GM18498 (cell line): Measurements from ENCODE around the gene RAX2.

Source experiments
- ATAC-seq: cut with Tn5 transposase; IDR thresholded peaks from one replicate; pipeline ENCODE4 v1.9.1; 2021; ENCODE audit warnings: mild to moderate bottlenecking, moderate library complexity; ENCODE audit not compliant: unreplicated experiment

RAX2 gene

DNA sequence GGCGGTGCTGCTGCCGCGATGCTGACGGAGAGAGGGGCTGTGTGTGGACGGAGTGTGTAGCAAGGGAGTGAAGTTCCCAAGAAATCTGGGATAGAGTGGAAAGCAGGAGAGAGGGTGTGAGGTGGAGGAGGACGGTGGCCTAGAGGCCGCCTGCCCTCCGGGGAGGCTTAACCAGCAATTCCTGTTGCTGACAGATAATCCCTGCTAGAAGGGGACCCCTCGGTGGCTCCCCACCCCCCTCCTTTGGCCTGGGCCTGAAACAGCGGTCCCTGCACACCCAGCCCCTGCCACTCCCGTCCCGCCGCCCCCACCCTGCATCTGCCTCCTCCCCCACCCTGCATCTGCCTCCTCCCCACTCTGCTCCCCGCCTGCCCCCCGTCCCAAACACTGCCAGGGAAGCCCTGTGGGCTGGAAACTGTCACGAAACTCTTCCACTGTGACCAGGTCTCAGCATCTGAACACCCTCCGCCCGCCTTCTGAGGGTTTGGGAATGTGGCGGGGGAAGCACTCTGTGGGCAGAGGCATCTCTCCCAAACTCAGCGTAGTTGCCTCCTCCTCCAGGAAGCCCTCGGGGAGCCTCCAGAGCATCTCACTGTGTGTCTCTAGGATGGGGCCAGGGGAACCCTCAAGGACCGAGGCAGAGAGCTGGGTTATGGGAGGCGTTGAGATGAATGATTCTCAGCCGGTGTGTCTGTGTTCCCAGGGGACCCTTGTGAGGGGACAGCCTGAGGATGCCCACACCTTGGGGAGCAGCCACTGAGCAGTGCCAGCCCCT is 31.3 kb upstream of the RAX2 start:
- ATAC-seq = no peak

- no peak for ATAC-seq
These were observed 29.5 kb upstream of the RAX2 start for GRCh38 chr19:3801412-3802096.

GRCh38 chr19:3800996-3801395 is 29.0 kb upstream of the RAX2 start:
- no peak for ATAC-seq

DNA sequence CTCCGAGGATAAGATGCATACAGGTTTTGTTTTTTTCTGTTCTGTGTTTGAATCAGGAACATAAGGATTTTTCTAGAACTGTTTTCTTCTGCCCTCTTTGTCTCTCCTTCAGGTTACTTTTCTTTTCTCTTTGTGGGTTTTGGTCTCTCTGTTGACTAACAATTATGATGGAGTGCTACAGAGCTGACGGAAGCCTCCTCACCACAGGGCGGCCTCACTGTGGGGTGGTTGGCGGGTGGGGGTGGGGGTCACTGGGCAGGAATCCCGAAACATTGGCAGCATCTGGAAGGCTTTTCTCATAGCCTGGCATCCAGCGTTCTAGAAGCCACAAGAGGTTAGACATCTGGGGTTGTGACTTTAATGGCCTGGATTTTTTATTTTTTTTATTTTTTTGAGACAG is 26.1 kb upstream of the RAX2 start:
- ATAC-seq = no peak

GRCh38 chr19:3796358-3796757 is 24.3 kb upstream of the RAX2 start:
- no peak for ATAC-seq

- no peak for ATAC-seq
These were observed 21.8 kb upstream of the RAX2 start for GRCh38 chr19:3793799-3794198.

DNA sequence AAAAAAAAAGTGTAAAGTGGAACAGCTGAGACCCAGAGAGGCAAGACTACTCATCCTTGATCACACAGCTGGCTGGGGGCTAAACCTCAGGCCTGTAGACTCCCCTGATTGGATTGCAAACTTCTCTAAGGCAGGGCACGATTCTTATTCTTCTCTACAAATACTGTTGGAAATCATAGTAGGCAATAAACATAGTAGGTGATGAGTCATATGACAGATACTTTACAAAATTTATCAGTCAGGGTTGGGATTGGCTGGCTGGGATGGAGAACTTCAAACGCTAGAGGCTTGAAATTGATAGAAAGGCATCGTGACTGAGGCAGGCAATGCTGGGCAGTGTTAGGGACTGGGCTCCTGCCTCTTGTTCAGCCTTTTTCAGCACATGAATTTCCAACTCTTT is 20.1 kb upstream of the RAX2 start:
- ATAC-seq = no peak

DNA sequence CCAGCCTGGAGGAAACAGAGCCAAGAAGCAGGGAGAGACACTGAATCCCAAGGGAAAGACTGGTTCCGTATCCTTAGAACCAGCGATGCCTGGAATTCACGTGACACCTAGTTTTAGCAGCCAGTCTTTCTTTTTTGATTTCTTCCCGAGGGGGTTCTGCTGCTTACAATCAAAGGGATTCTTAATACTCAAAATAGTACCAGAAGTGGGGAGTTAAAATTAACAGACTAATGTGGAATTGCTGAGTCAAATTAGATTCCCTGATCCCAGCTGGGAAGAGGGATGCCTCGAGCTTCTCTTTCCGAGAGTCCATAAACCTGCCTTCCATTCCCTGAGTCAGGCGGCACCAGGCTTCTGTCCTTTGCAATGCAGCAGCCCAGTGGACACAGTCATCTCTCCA is 18.9 kb upstream of the RAX2 start:
- ATAC-seq = no peak

DNA sequence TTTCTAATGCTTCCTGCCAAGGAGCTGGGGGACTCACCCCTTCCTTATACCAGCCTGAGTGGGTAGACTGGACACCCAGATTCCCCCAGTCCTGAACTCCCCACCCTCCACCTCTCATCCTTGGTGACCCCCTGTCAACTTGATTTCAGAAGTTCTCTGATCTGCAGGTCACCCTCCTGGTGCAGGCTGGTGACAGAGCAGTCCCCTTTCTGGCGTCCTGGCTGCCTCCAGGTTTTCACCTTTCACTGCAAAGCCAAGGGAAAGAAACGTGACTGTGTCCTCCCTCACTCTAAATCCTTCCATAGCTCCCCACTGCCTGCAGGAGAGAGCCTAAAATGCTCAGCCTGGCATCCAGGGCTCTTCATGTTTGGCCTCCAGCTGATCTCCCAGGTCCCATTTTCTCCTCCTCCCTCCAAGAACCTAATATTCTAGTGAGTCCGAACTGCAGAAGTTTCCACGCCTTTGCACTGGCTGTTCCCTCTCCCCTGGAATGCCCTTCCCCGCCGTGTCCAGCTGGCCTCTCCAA is 18.2 kb upstream of the RAX2 start:
- ATAC-seq = no peak

DNA sequence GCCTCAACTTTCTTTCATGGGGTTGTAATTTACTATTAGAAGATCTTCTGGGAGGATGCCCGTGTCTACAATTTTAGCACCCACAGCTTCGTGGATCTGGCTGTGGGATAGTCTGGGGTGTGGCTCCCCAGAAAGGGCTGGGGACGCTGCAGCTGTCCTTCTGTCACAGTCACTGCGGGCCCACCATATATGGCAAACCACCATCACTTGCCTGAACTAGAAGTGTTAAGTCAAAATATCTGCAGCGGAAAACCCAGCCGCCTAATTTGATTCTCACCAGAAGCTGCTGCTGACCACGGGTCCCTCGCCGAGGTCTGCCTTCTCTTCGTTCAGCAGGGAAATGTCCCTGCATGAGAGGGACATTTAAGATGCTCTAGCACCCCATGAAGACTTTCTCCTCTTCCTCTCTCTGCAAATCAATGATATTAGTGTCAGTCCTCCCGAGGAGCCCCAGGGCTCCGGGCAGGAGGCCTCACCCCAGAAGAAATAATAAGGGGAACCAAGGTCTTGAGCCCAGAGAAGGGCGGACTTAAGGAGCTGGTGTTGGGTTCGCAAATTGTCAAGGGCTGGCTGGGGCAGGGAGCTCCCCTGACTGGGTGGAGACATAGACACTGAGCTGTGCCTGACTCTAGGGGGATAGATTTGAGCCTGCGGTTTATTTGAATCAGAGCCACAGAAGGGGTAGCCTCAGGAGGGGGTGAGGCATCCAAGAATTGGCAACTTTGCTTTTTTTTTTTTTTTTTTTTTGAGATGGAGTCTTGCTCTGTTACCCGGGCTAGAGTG is 17.2 kb upstream of the RAX2 start:
- ATAC-seq = no peak

GRCh38 chr19:3785938-3786824 is 14.2 kb upstream of the RAX2 start, which contains the start of gene MATK:
Gene MATK (minus strand): TSS chr19:3786381. CDS start chr19:3785135, 1,246 bp downstream.
- ATAC-seq = no peak

DNA sequence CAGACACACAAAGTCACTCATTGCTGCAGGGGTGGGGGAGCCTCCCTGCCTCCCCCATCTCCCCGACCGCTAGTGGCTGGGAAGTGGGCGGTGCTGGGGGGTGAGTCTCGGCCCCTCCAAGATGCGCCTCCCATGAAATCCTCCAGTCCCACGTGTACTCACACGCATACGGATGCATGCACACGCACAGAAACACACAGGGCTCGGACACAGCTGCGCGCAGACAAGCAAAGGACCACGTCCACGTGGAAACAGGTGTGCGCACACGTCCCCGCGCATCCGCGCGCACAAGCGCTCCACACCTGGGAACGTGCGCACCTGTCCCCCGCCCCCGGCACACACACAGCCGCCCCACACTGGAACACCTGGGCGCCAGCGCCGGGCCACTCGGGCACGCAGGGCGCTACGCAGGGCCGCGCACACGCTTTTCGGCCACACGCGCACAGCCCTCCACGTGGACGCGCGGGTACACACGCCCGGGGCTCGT is 13.5 kb upstream of the RAX2 start:
- ATAC-seq = no peak

DNA sequence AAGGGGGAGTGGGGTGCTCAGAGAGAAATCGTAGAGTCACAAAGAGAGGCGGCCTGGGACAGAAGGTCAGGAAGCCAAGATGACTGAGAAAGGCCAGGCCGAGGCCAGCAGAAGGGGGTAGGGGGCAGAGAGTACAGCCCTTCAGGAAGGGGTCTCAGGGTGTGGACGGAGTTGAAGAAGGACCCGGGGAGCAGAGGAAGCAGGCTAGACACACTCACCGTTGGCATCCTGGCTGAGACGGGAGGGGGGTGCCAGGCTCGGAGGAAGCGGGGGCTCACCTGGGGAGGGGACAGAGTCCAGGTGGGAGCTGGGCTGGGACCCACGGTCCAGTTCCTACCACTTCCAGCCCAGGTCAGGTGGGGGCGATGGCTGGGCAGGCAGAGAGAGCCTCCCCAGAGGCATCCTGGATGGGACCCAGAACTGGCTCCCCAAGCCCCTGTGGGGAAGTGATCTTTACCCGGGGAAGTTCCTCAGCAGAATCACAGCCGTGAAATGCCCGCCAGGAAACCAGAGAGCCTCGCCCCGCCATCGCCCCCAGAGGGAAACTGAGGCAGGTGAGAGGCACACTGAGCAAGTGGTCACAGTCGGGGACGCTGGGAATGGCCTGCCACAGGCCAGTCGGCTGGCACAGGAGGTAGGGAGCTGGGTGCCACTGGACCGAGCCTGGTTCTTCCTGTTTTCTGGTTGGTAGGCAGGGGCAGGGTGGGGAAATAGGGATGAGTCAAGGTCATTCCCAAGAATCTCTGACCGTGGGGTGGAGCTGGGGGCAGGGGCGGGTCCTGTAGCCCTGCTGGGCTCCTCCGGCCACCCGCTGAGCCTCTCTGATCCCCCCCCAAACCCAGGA is 12.8 kb upstream of the RAX2 start:
- ATAC-seq = no peak

GRCh38 chr19:3783660-3784584 is 11.9 kb upstream of the RAX2 start:
- no peak for ATAC-seq

DNA sequence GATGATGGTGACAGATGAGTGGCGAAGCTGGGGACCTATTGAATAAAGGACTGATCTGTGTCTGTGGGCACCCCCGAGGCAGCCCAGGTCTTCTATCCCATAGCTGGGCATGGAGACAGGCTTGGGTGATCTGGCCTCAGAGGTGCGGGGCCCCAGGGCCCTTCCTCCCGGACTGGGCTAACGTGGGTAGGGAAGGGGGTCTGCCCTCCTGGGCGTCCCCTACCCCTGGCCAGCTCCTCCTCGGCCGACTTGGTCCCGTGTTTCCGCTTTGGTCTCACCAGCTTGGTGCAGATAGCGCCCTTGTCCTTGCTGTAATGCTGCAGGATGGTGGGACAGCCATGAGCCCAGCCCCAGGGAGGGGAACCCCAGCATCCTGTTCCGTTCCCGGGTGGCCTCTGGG is 10.9 kb upstream of the RAX2 start:
- ATAC-seq = no peak

DNA sequence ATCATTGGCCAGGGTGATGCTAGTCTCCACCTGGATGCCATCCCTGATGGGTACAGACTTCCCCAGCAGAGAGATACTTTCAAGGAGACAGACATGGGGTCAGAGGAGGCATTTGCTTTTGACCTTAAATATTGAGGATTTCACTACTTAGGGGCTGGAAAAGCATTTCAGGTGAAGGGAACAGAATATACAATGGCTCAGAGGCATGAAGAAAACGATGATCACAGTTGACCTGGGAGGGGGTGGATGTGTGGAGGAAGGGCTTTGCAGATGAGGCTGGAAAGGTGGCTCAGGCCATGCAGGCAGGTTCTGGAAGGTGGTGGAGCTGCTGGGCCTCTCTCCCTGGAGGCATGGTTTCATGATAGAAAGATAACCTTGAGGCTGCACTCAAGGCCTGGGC is 10.3 kb upstream of the RAX2 start:
- ATAC-seq = no peak

- ATAC-seq = no peak
These were observed 9.6 kb upstream of the RAX2 start for GRCh38 chr19:3781603-3782002.

GRCh38 chr19:3780786-3781304 is 8.8 kb upstream of the RAX2 start:
- no peak for ATAC-seq
